Right renal pelvis (tissue), 4 donors: ENCODE measurements around the gene SLC39A13. TPM values are rescaled to one million over a fixed set of nuclear protein-coding genes. Genes with fewer than 3 reads are reported as not detected.

Experiments
- DNase-seq, 4 donors: peaks; one replicate each; pipeline ENCODE4 v3.0.0-alpha.2; 2013; ENCODE audit warnings: low read depth in 4 of 4, low spot score in 3 of 4, missing footprints in 1 of 4
- polyA plus RNA-seq, 4 donors: library from polyadenylated mRNA; unstranded; fragments of 120-200 nt; gene quantifications; one replicate each; pipeline ENCODE4 v1.2.1, GENCODE V29; 2013; ENCODE audit not compliant: insufficient read length in 4 of 4

The SLC39A13 gene
- polyA plus RNA-seq, 4 donors: 47.0 to 73.0 (median 53.9) TPM

GRCh38 chr11:47399860-47400767 is 8.3 kb upstream of the SLC39A13 start:
- no peak for DNase-seq

GRCh38 chr11:47400768-47401279 is 7.6 kb upstream of the SLC39A13 start:
- DNase-seq: no peak

- no peak for DNase-seq
Observed at GRCh38 chr11:47403135-47403534, 5.3 kb upstream of the SLC39A13 start.

GRCh38 chr11:47403571-47403970 is 4.8 kb upstream of the SLC39A13 start:
- DNase-seq: no peak

- no peak for DNase-seq
Observed at GRCh38 chr11:47406896-47407745, 1.3 kb upstream of the SLC39A13 start.

GRCh38 chr11:47408598-47409439 is 429 bp downstream of the SLC39A13 start:
- DNase-seq: peak in 2 of 4 donors; percentile 54 to 57

- DNase-seq: no peak
Observed at GRCh38 chr11:47409440-47410369, 1.3 kb downstream of the SLC39A13 start.

GRCh38 chr11:47410370-47411264 is 2.2 kb downstream of the SLC39A13 start:
- no peak for DNase-seq

- no peak for DNase-seq
Observed at GRCh38 chr11:47411884-47412746, 3.7 kb downstream of the SLC39A13 start.

- DNase-seq: no peak
Observed at GRCh38 chr11:47413351-47413750, 5.0 kb downstream of the SLC39A13 start.

GRCh38 chr11:47413908-47414684 is 5.7 kb downstream of the SLC39A13 start:
- DNase-seq: no peak

- no peak for DNase-seq
Observed at GRCh38 chr11:47414685-47415070, 6.3 kb downstream of the SLC39A13 start.

- DNase-seq: no peak
Observed at GRCh38 chr11:47415091-47415854, 6.9 kb downstream of the SLC39A13 start.

GRCh38 chr11:47415949-47416472 is 7.6 kb downstream of the SLC39A13 start:
- DNase-seq: no peak

GRCh38 chr11:47417712-47418111 is 9.3 kb downstream of the SLC39A13 start:
- no peak for DNase-seq
